Peyer's patch (tissue), 4 donors: ENCODE data around the gene CDKL4.

ENCODE experiments used
- CTCF ChIP-seq, 6 experiments: fragments of 450-650 bp in 4 of 6; fragments of 200-600 bp in 2 of 6; sonication (generic) in 1 of 6; IDR thresholded peaks; one replicate each; pipeline ENCODE4 v1.5.1; 2017 to 2019; ENCODE audit warnings: antibody characterized with exemption in 6 of 6, mild to moderate bottlenecking in 3 of 6, moderate library complexity in 1 of 6
- POLR2A ChIP-seq, 2 donors: fragments of 450-650 bp; IDR thresholded peaks; one replicate each; pipeline ENCODE4 v1.5.1; 2017; ENCODE audit warnings: antibody characterized with exemption in 2 of 2, mild to moderate bottlenecking in 2 of 2, moderate library complexity in 2 of 2

GRCh38 chr2:39156846-39157245 is 86.9 kb downstream of the CDKL4 start:
- TF ChIP-seq POLR2A (IDR thresholded peaks at IDR 0.05) = no peak
- TF ChIP-seq CTCF (IDR thresholded peaks at IDR 0.05) = no peak
